ENCODE measurements around the gene SSTR3. TPM values are rescaled to one million over a fixed set of nuclear protein-coding genes. Genes with fewer than 3 reads are reported as not detected.

SSTR3 gene
- total RNA-seq, 1 experiment from 2014 or later: not detected

DNA sequence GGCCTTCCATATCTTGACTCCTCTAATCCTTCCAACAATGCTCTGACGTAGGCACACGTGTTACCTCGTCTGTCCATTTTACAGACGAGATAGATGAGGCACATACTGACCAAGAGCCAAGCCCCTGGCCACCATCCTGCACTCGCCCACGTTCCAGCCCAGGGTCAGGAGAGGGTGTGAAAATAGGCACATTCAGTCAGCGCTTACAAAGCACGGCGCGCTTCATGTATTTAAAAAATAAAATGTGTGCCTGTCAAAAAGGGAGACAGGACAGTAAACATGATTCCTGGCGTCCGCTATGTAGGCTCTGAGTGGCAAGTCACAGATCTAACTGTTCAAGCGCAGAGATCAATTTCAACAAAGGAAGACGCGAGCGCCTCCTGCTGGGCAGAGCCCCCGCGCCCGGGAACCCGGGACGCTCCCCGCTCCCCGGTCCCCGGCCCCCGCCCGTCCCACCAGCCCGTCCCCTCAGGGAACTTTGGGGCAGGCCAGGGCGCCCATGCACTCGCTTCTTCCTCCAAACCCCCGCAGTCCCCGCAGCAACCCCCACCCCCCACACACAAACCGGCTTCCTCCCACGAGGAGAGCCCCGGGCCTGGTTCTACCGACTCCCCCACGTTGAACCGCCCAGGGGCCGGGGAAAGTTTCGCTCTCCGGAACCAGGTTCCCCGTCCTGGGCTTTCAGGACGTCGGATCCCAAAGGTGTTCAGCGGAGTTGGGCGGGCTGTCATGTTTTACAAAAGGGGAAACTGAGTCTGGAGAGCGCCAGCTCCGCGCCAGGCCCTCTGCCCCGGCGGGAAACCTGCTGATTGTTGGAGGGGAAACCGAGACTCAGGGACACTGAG is 13.8 kb downstream of the SSTR3 start:
- peak; percentile 74 for DNase-seq (ENCODE audit: low read depth)

DNA sequence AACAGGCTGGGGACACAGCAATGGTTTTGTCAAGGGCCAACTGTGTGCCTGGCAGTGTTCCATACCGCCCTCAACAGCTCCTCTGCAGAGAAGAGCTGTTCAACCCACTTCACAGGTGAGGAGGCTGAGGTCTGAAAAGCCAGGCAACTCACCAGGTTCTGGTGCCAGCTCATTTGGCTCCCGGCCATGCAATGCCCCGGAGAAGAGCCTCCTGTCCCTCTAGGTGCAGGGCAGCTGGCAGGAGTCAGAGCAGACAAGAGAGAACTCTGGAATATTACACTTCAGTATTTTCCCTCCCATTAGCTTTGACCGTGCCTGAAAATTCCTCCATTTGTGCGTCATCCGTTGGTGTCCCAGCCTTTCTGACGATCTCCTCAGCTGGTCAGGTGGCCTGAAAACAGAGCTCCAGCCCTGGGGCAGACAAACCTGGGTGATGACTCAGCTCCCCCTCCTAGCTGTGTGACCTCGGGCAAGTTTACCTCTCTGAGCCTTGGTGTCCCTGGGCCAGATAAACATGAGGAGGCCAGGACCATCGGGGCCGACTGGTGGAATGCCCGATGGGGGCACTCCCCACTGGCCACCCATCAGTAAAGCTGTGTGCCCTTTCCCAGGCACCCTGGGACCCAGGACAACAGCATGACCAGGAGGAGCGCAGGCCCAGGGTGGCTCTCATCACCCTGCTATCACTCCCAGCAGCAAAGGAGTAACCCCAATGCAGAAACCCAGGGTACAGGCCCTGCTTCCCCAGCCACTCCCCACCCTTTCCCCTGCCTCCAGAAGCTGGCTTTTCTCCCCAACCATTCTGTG is 14.6 kb downstream of the SSTR3 start:
- DNase-seq (ENCODE audit: low read depth): peak; percentile 67

DNA sequence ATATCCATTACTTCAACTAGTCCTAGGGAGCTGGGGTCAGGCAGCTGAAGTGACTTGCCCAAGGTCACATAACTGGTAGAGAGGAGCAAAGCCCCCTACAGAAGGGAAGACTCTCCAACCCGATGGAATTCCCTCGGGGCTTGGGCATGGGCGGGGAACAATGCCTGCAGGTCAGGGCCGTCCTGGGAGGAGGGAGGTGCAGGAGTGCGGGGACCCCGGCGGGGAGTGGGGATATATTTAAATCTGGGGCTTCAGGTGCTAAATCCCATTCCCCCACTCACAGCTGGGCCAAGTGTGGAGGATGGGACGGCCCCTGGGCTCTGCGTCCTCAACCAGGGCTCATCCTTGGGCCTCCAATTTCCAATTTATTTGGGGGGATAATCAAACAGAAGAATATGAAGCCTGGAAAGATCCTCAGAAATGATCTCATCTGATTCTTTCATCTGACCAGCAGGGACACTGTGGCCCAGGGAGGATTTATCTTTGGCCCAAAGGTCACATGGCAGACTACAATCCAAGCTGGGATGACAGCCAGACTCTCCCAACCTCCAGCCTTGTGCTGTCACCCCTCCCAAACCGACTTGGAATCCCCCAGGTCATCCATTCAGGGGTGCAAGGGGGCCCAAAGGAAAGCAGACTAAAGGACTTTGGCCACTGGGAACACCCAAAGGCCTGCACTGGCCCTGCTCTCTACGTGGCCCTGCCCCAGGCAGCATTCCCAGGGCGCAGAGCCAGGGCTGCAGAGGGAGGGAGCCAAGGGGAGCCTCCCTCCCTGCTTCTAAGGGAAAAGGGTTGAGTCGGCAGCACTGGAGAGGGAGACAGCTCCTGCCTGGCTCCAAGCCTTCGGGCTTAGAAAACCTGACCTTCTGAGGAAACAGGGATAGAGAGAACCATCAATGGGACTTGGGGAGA is 15.5 kb downstream of the SSTR3 start:
- DNase-seq (ENCODE audit: low read depth): peak; percentile 10

DNA sequence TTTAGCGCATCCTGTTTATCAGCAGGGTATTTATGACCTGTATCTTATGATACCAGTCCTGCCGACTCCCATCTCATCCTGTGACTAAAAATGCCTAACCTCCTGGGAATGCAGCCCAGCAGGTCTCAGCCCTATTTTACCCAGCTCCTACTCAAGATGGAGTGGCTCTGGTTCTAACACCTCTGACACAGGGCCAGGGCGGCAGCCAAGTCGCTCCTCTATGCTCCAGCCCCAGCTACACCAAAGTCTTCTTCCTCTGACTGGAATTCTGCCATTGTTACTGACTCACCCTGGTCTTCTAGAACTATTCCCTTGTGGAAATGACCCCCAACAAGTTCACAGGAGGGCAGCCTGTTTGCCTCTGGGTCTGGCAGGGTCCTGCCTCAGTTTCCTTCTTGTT is 16.4 kb downstream of the SSTR3 start:
- no peak for DNase-seq (ENCODE audit: low read depth)

DNA sequence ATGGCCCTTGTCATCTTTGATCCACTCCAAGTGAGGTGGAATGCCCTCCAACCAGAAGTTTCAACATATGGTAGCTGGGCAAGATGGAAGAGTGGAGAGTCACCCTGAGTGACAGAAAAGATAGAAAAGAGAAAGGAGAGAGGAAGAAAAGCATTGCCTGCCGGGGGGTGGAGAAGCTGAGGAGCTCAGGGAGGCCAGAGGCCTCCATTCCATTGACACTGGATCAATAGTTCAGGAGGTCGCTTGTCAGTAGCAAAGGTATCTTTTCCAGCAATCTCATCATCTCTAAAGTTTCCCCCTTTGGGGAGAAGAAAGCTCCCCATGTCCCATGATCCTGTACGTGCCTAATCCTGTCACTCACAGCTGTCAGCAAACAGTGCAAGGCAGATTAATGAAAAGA is 17.5 kb downstream of the SSTR3 start:
- no peak for DNase-seq (ENCODE audit: low read depth)

DNA sequence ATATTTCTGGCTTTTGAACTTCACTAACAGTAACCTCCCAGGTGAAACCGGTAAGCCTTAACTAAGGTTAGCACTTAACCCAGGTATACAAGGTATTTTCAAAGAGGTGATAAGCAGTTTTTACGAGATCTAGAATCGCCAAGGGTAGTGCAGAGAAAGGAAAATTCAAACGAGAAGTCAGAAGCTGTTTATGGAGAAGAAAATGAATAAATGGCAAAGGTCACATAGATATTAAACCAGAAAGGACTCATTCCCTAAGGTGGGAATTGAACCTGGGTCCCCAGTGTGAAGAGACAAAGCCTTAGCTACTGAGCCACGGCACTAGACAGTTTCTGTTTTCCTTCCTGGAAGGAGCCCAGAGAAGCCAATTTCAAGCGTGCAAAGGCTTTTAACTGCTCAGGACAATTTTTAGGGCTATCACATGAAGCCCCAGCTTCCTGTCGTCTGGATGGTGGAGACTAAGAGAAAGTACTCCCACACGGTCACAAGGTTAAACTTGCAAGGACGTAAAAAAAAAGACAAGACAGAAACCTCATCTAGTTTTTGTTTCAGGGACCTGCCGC is 18.6 kb downstream of the SSTR3 start:
- peak; percentile 78 for DNase-seq (ENCODE audit: low read depth)

DNA sequence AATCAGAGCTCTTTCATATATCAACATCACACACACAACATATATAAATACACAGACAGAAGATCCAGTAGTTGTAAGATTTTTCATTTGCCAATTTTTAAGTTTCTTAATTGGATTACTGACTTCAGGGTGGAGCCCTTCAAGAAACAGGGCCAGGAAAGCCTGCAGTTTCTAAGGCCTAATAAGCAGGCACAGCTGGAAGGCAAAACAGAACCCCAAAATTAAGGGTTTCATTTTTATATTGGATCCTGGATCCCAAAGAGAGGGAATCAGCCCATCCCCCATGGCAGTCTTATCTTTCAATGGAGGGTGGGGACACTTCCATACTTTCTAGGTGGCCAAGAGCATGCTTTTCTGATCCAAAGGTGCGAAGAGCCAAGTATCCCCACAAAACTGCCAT is 19.5 kb downstream of the SSTR3 start:
- no peak for DNase-seq (ENCODE audit: low read depth)

- DNase-seq (ENCODE audit: low read depth): no peak
Observed at GRCh38 chr22:37192204-37192603, 20.1 kb downstream of the SSTR3 start.

DNA sequence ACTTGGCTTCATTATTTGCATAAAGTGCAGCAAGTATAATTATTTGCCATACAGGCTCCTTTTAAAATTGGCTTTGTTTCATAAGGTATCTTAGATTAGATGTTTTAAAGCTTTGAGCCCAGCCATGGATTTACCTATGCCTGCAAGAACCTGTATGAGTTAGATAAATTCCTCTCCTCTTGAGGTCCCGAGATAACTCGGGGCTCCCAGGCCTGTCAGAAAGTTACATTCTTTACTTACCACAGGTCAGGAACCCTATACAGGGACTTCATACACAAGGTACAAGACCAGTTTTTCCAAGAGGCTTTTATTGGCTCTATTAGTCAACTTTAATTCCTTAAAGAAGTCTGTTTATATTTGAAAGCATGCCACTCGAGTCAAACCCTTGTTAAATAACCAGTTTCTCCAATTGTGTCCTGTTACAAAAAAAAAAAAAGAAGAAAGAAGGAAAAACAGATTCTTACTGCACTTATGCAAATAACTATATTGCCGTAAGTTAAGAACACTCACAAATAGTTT is 22.0 kb downstream of the SSTR3 start:
- no peak for DNase-seq (ENCODE audit: low read depth)

- no peak for DNase-seq (ENCODE audit: low read depth)
Observed at GRCh38 chr22:37188901-37189466, 23.3 kb downstream of the SSTR3 start.

DNA sequence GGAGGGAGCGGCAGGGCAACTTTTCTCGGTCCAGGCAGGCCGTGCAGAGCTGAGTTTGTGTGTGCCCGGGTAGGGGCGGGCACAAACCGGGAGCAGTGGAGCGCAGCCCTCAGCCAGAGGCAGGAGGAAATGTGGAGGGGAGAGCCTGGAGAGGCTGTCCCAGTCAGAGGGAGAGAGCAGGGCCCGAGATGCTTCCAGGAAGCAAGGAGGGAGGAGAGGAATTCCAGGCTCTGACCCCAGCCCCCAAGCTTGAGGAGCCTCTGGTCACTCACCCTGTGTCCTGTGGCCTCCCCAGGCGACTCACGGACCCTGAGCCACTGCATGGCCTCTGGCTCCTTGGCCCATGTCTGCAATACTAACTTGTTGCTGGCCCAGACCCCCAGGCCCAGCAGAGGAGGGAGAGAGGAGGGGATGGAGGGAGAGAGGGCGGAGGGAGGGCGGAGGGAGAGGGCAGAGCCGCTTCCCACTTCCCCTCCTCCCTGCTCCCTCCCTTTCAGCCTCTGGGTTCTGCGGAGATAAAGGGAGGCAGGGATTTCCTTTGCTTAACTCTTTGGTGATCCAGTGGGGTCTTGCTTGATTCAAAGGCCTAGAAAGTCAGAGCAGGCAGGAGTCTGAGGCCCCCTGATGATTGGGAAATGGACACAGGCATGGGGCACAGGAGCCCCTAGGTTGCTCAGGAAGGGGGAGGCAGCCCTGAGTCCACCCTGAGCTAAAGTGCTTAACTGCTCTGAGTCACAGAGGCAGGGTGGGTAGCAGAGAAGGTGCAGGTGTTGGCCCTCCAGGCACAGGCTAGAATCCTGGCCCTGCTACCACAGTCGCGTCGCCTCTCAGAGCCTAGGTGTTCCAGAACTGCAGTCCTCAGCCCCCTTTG is 24.2 kb downstream of the SSTR3 start, which contains the start of gene C1QTNF6:
Gene C1QTNF6 (minus strand): TSS at position 357 of the 871 bp plus-strand sequence. CDS start 34 bp downstream, at position 323.
- peak; percentile 61 for DNase-seq (ENCODE audit: low read depth)

GRCh38 chr22:37187552-37187890 is 24.8 kb downstream of the SSTR3 start:
- peak; percentile 60 for DNase-seq (ENCODE audit: low read depth)

DNA sequence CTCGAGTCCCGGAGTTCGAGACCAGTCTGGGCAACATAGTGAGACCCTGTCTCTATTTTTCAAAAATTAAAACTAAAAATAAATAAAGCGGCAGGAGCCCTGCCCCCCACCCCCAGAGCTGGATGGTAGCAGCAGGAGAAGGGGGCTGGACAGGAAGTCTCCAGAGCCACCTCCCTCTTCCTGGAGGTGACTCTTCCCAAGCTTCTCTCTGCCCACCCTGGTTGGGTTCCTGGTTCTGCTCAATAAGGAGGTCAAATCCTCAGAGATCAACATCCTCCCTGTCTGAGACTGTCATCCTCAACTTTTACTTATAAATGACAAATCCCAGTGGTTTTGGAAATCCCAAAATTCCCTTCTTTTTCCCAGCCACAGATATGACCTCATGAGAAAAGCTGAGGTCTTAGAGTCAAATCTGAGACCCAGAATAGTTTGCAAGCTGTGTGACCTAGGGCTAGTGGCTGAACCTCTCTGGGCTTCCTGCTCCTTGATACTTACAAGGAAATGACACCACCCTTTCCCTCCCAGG is 25.2 kb downstream of the SSTR3 start:
- DNase-seq (ENCODE audit: low read depth): peak; percentile 68

DNA sequence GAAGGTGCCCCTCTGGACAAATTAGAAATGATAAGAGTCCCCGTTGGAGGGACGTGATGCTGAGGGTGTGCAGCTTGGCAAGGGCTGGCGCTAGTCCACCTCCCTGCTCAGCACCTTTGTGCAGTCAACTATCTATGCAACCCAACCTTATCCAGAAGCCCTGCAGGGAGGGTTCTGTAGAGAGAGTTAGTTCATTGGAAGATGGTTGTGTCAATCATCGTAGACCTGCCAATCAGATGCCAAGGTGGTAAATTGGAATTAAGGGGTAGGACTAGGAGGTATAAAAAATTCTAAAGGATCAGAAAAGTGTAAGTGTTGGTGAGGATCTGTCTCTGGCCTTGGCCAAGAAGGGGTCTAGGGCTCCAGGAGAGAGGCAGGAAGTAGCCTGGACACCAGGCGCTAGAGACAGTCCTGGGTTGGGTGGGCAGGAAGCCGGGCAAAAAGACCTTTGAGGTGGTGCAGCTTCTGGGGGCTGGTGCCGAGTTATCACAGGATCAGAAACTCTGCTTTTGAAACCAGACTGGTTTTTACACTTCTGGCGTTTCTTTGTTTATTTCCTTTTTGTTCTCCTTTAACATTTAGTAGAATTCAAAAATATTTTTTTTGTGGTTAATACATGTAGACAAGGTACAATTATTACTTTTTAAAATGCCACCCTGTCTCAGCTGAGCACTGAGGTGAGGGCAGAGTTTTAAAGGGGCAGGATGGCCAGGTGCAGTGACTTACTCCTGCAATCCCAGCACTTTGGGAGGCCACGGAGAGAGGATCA is 25.9 kb downstream of the SSTR3 start:
- DNase-seq (ENCODE audit: low read depth): peak; percentile 59

DNA sequence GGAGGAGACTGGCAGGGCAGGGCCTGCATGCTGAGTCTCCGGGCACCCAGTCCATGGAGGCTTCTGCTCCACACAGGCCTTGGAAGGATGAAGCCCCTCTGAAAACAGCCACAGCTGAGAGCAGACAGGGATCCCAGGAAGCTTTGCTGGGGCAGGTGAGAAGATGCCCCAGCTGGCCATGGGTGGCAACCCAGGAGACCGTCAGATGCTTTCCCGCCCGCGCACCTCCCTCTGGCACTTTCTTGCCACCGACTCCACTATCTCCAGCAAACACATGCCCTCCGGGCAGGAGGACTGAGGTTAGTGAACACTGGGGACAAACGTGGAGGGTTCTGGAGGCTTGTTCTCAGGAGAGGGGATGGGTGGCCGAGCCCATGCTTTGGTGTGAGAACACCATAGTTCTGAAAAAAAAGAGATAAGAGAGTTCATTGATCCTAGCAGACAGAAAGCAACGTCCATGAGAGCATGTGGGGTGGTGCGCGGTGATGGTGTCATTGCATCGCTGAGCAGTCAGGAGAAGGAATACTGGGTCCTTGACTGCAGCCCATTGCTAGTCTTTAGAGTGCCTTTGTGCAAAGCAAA is 26.5 kb downstream of the SSTR3 start:
- no peak for DNase-seq (ENCODE audit: low read depth)

GRCh38 chr22:37184816-37185541 is 27.3 kb downstream of the SSTR3 start:
- DNase-seq (ENCODE audit: low read depth): no peak

- DNase-seq (ENCODE audit: low read depth): no peak
Observed at GRCh38 chr22:37184380-37184755, 27.9 kb downstream of the SSTR3 start.
